Islet precursor cell (in vitro differentiated cells): ENCODE data around the gene RBBP5.
A peak's percentile ranks its signal among the peaks of the same experiment; 100 is the strongest.

ENCODE experiments used
- DNase-seq: peaks from one replicate; pipeline ENCODE4 v3.0.0-alpha.2; 2018

The RBBP5 gene

DNA sequence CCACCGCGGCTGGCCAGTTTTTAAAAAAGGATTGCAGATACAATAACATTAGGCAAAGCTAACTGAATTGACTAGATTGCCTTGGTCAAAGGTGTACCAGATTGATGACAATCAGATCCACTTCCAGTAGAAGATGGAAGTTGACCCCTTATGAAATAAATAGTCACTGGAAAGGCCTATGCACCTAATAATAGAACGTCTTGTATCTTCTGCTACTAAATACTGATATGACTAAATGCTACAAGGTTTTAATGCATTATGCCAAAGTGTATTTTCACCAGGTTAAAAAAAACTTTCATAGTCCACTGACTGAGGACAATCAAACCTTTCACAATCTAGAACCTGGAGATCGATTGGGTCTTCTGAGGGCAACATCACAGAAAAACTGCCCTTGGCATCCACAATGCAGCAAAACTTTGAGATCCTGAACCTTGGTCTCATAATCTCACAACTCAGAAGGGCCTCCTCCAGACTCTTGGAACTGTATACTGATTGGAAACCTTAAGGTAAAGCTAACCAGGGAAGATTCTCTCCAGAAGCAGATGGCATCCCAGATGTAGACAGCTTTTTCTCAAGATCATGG, 7.8 kb upstream of the RBBP5 start:
- DNase-seq, result no peak

GRCh38 chr1:205128050-205128449, 6.3 kb upstream of the RBBP5 start:
- DNase-seq, result no peak

DNA sequence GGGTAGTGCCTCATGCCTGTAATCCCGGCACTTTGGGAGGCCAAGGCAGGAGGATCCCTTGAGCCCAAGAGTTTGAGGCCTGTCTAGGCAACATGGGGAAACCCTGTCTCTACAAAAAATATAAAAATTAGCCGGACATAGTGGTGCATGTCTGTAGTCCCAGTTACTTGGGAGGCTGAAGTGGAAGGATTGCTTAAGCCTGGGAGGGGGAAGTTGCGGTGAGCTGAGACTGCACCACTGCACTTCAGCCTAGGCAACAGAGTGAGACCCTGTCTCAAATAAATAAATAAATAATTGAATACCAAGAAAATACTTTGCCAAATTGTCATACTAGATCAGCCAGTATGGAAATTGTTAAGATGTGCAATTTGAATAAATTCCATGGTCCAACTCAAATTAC, 5.9 kb upstream of the RBBP5 start:
- DNase-seq, result no peak

DNA sequence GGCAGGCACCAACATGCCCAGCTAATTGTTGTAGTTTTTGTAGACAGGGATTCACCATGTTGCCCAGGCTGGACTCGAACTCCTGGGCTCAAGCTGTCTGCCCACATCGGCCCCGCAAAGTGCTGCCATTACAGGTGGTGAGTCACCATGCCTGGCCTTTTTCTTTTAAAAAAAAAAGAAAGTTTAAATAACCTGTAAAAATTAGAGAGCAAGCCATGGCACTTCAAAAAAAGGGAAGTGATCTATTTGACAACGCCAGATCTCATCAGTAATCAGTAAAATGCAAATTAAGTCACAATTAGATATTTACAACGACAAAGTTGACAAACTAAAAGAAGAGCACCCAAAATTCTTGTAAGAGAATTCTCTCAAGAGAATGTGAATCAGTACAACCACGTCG, 2.9 kb upstream of the RBBP5 start:
- no peak for DNase-seq

DNA sequence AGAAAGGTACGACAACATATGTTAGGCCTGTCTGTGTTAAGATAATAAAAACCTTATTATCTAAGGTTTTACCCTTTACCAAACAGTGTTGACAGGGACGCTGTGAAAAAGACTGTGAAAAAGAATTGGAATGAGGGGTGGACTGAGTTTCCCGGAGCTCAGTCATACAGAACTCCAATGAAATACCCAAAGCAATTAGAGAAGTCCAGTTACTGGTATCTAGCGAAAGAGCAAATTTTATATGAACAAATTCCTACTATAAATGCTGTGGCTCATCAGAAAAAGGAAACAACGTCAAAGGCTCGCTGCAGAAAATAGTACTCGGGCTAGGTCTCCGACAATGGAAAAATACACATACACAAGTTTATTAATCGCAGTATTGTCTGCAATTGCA, 708 bp upstream of the RBBP5 start:
- DNase-seq, result no peak

DNA sequence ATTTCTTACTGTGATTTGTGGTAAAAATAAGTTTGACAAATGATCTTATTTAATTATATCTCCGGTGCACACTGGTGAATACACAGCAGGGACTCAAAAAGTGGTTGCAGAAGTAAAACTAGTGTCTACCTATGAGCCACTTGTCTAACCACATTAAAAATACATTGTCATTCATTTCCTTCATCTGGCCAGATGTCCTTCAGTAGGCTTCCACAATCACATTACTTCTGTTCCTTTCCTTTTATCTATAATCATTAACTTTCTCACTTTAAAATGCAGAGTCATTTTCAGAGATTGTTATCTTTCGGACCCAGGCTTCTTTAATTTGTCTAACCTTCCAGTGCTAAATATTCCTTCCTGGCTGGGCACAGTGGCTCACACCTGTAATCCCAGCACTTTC, 3.0 kb downstream of the RBBP5 start:
- no peak for DNase-seq

GRCh38 chr1:205111354-205111753, 10.4 kb downstream of the RBBP5 start:
- DNase-seq, result no peak

GRCh38 chr1:205109711-205110110, 12.1 kb downstream of the RBBP5 start:
- no peak for DNase-seq

DNA sequence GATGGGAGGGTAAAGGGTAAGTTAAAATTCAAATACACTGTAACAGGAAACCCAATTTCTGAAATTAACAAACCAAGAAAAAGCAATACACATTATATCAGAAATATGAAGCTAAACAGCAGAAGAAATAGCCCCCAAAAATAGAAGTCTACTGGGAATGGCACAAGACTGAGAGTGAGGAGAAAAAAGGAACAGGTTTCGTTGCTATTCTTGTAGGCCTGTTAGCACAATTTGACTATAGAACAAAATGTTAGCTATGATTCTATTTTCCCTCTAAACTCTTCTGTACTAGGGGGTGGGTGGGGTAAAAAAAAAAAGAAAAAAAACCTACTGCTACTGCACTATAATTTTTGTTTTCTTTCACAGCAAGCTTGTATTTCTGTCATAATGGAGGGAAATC, 12.5 kb downstream of the RBBP5 start:
- DNase-seq, result no peak

DNA sequence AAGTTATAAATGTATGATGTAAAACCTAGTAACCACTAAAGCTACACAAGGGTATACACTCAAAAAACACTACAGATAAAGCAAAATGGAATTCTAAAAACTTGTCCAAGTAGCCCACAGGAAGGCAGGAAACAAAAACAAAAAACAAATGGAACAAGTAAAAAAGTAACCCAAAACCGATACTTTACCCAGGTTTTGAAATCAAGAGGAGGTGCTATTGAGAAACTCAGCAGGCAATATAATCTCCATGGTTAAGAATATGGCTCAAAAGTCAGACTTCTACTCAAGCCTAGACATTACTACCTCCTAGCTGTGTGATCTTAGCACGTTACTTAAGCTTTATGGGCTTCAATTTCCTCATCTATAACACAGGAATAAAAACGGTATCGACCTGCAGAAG, 13.3 kb downstream of the RBBP5 start:
- DNase-seq, result no peak

GRCh38 chr1:205107327-205107726, 14.5 kb downstream of the RBBP5 start:
- DNase-seq, result no peak

- no peak for DNase-seq
Observed at GRCh38 chr1:205102404-205102803, 19.4 kb downstream of the RBBP5 start.

DNA sequence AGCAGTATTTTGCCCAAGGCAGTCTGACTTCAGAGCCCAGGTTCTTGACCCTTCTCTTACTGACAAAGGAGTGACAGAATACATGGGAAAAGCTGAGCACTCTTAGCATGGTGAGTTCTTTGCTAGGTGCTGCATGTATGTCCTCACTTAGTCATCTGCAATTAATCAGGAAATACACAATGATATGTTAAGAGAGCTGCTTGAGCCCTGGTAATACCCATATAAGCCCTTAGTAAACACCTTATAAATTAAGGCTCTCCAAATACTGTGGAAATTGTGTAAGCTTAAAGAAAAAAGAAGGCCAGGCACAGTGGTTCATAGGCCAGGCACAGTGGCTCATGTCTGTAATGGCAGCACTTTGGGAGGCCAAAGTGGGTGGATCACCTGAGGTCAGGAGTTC, 23.5 kb downstream of the RBBP5 start:
- no peak for DNase-seq

GRCh38 chr1:205095422-205095821, 26.4 kb downstream of the RBBP5 start:
- no peak for DNase-seq

DNA sequence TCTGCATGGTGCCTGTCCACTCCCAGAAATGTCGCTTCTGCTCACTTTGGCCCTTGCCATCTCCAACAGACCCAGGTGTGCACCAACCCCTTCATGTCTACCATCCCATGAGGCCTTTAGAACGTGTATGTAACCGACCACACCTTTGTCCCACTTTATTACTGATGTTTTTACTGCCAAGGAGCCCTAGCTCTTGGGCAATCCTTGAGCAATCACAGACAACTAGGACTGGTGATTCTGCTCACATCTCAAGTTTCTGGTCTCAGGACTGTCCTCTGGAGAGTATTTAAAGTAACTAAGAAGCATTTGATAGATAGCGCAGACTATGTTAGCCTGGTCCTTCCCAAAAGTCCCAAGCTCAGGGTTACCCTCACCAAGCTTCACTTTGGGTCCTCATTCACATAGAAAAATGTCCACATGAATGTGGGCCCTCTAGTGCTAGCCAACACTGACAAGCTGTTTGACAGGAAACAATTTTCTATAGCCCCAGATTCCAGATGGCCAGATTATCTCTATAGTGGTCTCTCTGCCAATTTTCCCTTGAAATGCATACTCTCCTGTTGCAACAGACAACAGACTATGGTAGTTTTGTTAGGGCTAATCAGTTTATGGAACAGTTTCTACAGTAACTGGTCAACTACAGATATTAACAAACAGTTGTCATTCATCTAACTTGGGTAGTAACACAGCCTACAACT, 30.6 kb downstream of the RBBP5 start:
- no peak for DNase-seq

GRCh38 chr1:205088341-205088740, 33.4 kb downstream of the RBBP5 start:
- DNase-seq, result no peak

DNA sequence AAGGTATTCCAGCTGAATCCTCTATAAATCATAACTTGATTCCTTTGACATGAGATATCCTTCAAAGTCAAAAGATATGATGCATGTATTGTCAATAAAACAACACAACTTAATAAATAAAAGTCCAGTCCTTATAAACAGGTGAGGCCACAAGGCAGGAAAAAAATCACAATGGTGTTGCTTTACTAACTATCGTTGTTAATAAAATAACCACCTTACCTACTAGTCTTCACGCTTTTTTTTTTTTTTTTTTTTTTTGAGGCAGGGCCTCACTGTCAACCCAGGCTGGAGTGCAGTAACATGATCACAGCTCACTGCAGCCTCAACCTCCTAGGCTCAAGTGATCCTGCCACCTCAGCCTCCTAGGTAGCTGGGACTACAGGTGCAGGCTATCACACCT, 37.4 kb downstream of the RBBP5 start, which contains the start of gene TMEM81:
TSS of gene TMEM81 (minus strand) at position 101 of the 400 bp plus-strand sequence. CDS start 140 bp downstream, outside the sequence.
- DNase-seq, result no peak

- no peak for DNase-seq
Observed at GRCh38 chr1:205082431-205082830, 39.3 kb downstream of the RBBP5 start.

DNA sequence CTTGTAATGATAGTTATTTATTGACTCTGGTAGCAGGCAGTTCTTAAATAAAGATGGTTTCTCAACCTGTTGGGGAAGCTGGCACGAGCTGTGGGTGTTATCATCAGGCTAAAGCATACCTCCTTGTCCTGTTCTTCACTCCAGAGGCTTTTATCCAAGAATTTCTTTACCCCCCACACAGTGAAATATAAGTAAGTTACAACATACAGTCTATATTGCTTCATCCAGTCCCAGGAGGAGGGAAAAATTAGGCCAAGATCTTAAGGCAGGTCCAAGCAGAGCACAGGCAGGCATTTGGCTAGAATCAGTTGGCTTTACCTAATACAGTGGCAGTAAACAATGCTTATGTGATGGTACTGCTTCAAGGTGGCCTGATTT, 43.9 kb downstream of the RBBP5 start:
- no peak for DNase-seq

DNA sequence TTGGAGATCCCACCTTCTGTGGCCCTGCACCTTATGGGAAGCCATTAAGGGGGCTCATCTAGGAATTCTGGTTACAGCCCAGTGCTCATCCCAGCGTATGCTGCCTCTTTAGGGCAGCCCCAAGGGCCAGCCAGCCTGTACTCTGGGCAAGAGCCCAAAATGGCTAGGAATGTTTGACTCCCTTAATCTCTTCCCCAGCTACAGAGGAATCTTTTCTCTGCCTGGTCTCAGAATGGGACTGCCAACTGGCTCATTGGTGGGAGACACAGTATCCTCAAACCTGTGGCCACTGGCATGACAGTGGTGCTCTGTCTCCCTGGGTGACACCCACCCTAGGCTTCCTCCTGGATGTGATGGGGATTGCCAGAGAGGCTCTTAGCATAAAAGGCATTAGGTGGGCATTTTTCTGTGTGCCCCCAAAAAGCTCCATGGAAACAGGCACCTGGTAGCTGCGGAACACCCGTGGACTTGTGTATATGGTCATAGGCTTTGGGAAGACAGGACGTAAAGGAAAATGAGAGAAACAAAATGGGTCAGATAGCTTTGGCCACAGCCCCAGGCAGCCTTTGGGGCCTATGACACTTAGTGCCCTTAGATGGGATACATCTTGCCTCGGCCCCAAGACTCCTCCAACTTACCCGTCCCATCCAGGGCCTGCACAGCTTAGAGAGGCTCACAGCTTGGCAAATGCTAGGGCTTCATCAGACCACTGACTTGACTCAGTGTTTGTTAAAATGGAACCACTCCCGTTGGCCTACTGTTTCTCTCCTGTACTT, 44.4 kb downstream of the RBBP5 start:
- no peak for DNase-seq

DNA sequence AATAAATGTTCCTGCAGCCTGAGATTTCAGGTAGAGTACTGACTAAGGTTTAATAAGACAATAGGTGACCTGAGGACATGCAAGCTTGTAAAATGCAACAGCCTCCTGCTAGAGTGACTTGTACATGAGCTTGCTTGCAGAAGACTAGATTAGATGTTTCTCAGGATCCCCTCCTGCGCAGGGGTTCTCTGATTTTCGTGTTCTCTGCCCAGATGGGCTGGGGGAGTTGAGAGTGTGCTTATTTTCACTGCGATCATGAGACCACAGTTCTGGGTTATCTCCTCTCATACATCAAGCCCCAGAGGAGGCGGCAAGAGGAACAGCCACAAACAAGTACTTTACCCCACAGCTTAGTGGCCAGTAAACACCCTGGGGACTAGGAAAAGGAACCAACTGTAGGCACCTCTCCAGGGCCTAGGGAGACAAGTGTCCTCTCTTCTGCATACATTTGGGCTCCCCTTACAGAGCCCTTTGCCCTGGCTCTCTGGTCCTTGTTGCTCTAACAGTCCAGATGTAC, 45.5 kb downstream of the RBBP5 start:
- DNase-seq, result peak; percentile 51

DNA sequence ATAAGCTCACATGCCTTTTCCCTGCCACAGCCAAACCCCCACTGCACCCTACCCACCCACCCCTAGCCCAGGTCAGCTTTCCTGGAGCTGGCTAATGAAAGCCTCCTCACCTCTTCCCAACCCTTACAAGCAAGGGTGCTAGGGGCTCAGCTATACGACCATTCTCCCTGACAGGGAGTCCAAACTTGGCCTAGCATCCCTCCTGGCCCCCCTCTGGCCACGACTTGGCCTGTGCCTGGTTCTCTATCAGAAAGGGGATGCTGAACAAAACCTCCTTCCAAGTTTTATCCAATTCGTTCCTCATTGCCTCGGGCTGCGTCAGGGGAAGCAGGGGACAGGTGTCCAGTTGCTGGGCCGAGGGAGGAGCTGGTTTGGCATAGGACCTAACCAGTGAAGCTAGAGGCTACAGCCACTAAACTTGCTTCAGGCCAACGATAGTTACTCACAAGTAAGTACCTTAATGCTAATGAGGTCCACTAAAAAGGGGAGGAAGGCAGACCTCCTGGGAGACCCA, 46.1 kb downstream of the RBBP5 start:
- peak; percentile 48 for DNase-seq

GRCh38 chr1:205074513-205074912, 47.3 kb downstream of the RBBP5 start:
- peak; percentile 64 for DNase-seq

GRCh38 chr1:205074084-205074483, 47.7 kb downstream of the RBBP5 start:
- DNase-seq, result peak; percentile 47
